ENCODE data around the gene SLC39A7. TPM values are rescaled to one million over a fixed set of nuclear protein-coding genes. Genes with fewer than 3 reads are reported as not detected.

The SLC39A7 gene
- total and polyA plus RNA-seq, 2 of the 4 experiments (the other 2 are of a cell fraction): 135 to 208 TPM

DNA sequence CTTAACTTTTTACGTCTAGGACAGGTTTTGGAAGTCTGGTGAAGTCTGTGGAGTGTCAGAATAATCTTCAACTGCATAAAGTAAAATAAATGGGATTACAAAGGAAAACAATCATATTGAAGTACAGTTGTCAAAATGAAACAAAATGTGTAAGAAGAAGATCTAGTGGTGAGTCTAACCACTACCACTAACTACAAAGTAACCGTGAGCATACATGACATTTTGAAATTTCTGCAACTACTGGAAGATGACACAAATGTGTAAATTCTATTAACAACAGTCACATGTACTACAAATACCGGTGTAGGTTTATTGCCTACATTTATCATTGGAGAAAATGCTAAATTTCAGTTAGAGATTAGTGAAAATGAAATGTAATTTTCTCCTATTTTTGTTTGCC, 41.3 kb downstream of the SLC39A7 start:
- Histone ChIP-seq H4K5ac (ENCODE audit: low read depth, low read length) (no peak overlapping the region), H2AK9ac (replicated peaks; ENCODE audit: low read depth, low read length, poor library complexity) (no peak overlapping the region), H3K9me1 (ENCODE audit: insufficient read depth, low read length) (no peaks in the 10 kb centered on the region), H2BK120ac (ENCODE audit: low read depth, low read length) (no peak overlapping the region), H3K27me3 (ENCODE audit: control insufficient read depth, insufficient read depth, low read length) (peaks cover 29% of the 10 kb centered on the region), H3K9ac (ENCODE audit: low read depth, low read length) (no peak overlapping the region), H3K14ac (replicated peaks; ENCODE audit: low read depth, low read length) (no peak overlapping the region), H4K20me1 (ENCODE audit: insufficient read depth, low read length) (no peaks in the 10 kb centered on the region), H3K79me1 (ENCODE audit: low read depth in 1 of 2, low read length in 2 of 2) (no peaks in the 10 kb centered on the region), H3K56ac (ENCODE audit: extremely low read depth, insufficient read depth, low read length) (no peak overlapping the region), H3K18ac (ENCODE audit: low read depth, low read length) (no peak overlapping the region), H4K8ac (ENCODE audit: low read depth in 2 of 2, low read length in 2 of 2) (no peak overlapping the region), H4K91ac (ENCODE audit: insufficient read depth, low read depth, low read length) (no peak overlapping the region), H2AFZ (replicated peaks; ENCODE audit: low read length, poor library complexity) (no peak overlapping the region), H3K4me3 (ENCODE audit: insufficient read depth, low read depth, low read length) (no peak overlapping the region), H3K4ac (ENCODE audit: low read depth, low read length) (no peak overlapping the region), H3K36me3 (ENCODE audit: control insufficient read depth, insufficient read depth, low read length) (no peaks in the 10 kb centered on the region), H3K4me2 (ENCODE audit: low read depth, low read length) (no peak overlapping the region), H2AK5ac (ENCODE audit: low read depth, low read length) (no peak overlapping the region), H3K9me3 (ENCODE audit: control insufficient read depth, insufficient read depth, low read length) (no peaks in the 10 kb centered on the region), H3K4me1 (ENCODE audit: control insufficient read depth, insufficient read depth, low read length) (no peaks in the 10 kb centered on the region), H3K23ac (ENCODE audit: low read depth, low read length) (no peak overlapping the region), H2BK20ac (ENCODE audit: low read depth, low read length) (no peak overlapping the region), H3K27ac (ENCODE audit: insufficient read depth, low read length) (no peak overlapping the region), H2BK5ac (ENCODE audit: low read depth, low read length, poor library complexity, severe bottlenecking) (no peak overlapping the region), H2BK15ac (ENCODE audit: low read depth, low read length) (no peak overlapping the region)
- in situ Hi-C loops (cut with MboI; ENCODE audit: low sequenced_read_pairs): loop anchor here (10.0 kb wide), 1 partner anchor 117 kb away; no protein-coding TSS in a partner anchor
- intact Hi-C loops (cut with micrococcal nuclease): no loop called here
- DNase-seq: no peak
- ChIA-PET CTCF (no interaction called here), POLR2A (ENCODE audit: unreplicated experiment) (no interaction called here)
- no peak for ATAC-seq (ENCODE audit: low read depth)
- dilution Hi-C loops (cut with HindIII; ENCODE audit: low sequenced_read_pairs, unreplicated experiment): no loop called here
- WGBS, 2 experiments (ENCODE audit: extremely low coverage in 2 of 2, insufficient read length in 1 of 2): no CpG with 5 or more reads among the region's 3 CpGs
- BruUV-seq (replicated peaks): no TSS peak
- no peak for TF ChIP-seq MAFK (IDR thresholded peaks at IDR 0.05; ENCODE audit: low read depth, low read length)
- TF ChIP-seq SMC3 (IDR thresholded peaks at IDR 0.05; ENCODE audit: low read depth, low read length): no peak

Data from IMR-90 (cell line).